Neural cell (in vitro differentiated cells): ENCODE measurements around the gene NPIPB6. TPM values are rescaled to one million over a fixed set of nuclear protein-coding genes. Genes with fewer than 3 reads are reported as not detected.

ENCODE experiments used
- H2AFZ ChIP-seq: fragments of 200-600, 300-800 bp; sonication (generic), shearing (Covaris generic); 2 replicates; pipeline ENCODE4 v1.6.0; 2014; ENCODE audit warnings: low read depth, mild to moderate bottlenecking, antibody characterized with exemption, low read length, moderate library complexity
- H3F3A ChIP-seq: fragments of 200-600 bp; shearing (Covaris generic); 2 replicates; pipeline ENCODE4 v1.6.1; 2016; ENCODE audit warnings: mild to moderate bottlenecking, moderate library complexity, mixed read lengths, antibody characterized with exemption, low read length; ENCODE audit not compliant: insufficient read depth, poor library complexity, severe bottlenecking
- H3K27ac ChIP-seq: fragments of 200-600, 300-800 bp; sonication (generic), shearing (Covaris generic); 2 replicates; pipeline ENCODE4 v1.5.1; 2014; ENCODE audit warnings: mild to moderate bottlenecking, low read length, moderate library complexity
- H3K27me3 ChIP-seq: fragments of 300-800, 200-600 bp; sonication (generic), shearing (Covaris generic); 2 replicates; pipeline ENCODE4 v1.6.0; 2014; ENCODE audit warnings: mild to moderate bottlenecking, low read depth, low read length, moderate library complexity; ENCODE audit not compliant: insufficient read depth
- H3K36me3 ChIP-seq: fragments of 300-800, 200-600 bp; sonication (generic), shearing (Covaris generic); 2 replicates; pipeline ENCODE4 v1.5.1; 2014; ENCODE audit warnings: mild to moderate bottlenecking, antibody characterized with exemption, low read length, moderate library complexity; ENCODE audit not compliant: insufficient read depth
- H3K4me2 ChIP-seq: fragments of 300-800, 200-600 bp; sonication (generic), shearing (Covaris generic); 2 replicates; pipeline ENCODE4 v1.6.0; 2014; ENCODE audit warnings: mild to moderate bottlenecking, low read length
- H3K4me3 ChIP-seq: fragments of 300-800, 200-600 bp; sonication (generic), shearing (Covaris generic); 2 replicates; pipeline ENCODE4 v1.5.1; 2014; ENCODE audit warnings: mild to moderate bottlenecking, low read length, moderate library complexity
- H3K79me2 ChIP-seq: fragments of 200-600 bp; shearing (Covaris generic); replicated peaks from 2 replicates; pipeline ENCODE4 v1.6.0; 2014; ENCODE audit warnings: mild to moderate bottlenecking, low read length, moderate library complexity; ENCODE audit not compliant: insufficient read depth
- H3K9ac ChIP-seq: fragments of 300-800, 200-600 bp; sonication (generic), shearing (Covaris generic); 2 replicates; pipeline ENCODE4 v1.6.1; 2016; ENCODE audit warnings: mild to moderate bottlenecking, low read length, mixed read lengths
- H3K9me2 ChIP-seq: fragments of 200-600 bp; shearing (Covaris generic); 2 replicates; pipeline ENCODE4 v1.6.1; 2016; ENCODE audit warnings: mild to moderate bottlenecking, low read length, mixed read lengths; ENCODE audit not compliant: insufficient read depth
- H3K9me3 ChIP-seq: fragments of 200-600, 300-800 bp; sonication (generic), shearing (Covaris generic); 2 replicates; pipeline ENCODE4 v1.6.1; 2016; ENCODE audit warnings: mild to moderate bottlenecking, mixed run types, low read length, moderate library complexity, mixed read lengths
- H4K20me1 ChIP-seq: fragments of 200-600 bp; shearing (Covaris generic); 2 replicates; pipeline ENCODE4 v1.6.1; 2016; ENCODE audit warnings: mild to moderate bottlenecking, mixed run types; ENCODE audit not compliant: insufficient read depth
- CTCF ChIP-seq: fragments of 450-650 bp; IDR thresholded peaks from 2 replicates; pipeline ENCODE4 v1.5.1; 2014; ENCODE audit warnings: antibody characterized with exemption, mild to moderate bottlenecking, moderate library complexity; ENCODE audit not compliant: poor library complexity, severe bottlenecking
- EP300 ChIP-seq: fragments of 450-650 bp; conservative IDR thresholded peaks from 2 replicates; pipeline ENCODE4 v1.6.1; 2014; ENCODE audit warnings: antibody characterized with exemption, mild to moderate bottlenecking, moderate library complexity; ENCODE audit not compliant: poor library complexity, severe bottlenecking
- EZH2 ChIP-seq: fragments of 200-600, 300-800 bp; shearing (Covaris generic), sonication (generic); IDR thresholded peaks from 2 replicates; pipeline ENCODE4 v1.6.1; 2014; ENCODE audit warnings: antibody characterized with exemption, low read length, borderline replicate concordance, mild to moderate bottlenecking; ENCODE audit not compliant: insufficient read depth, poor library complexity, severe bottlenecking
- MXI1 ChIP-seq: fragments of 450-650 bp; conservative IDR thresholded peaks from 2 replicates; pipeline ENCODE4 v1.6.1; 2014; ENCODE audit warnings: antibody characterized with exemption, mild to moderate bottlenecking; ENCODE audit not compliant: poor library complexity, severe bottlenecking
- POLR2AphosphoS5 ChIP-seq: IDR thresholded peaks from 2 replicates; pipeline ENCODE4 v1.6.1; 2012
- RAD21 ChIP-seq: fragments of 450-650 bp; conservative IDR thresholded peaks from 2 replicates; pipeline ENCODE4 v1.6.1; 2014; ENCODE audit warnings: antibody characterized with exemption, mild to moderate bottlenecking, moderate library complexity
- REST ChIP-seq: IDR thresholded peaks from 2 replicates; pipeline ENCODE4 v1.6.1; 2012; ENCODE audit warnings: borderline replicate concordance
- SMC3 ChIP-seq: fragments of 450-650 bp; conservative IDR thresholded peaks from 2 replicates; pipeline ENCODE4 v1.6.1; 2014; ENCODE audit warnings: antibody characterized with exemption, mild to moderate bottlenecking, moderate library complexity; ENCODE audit not compliant: poor library complexity
- TAF1 ChIP-seq: IDR thresholded peaks from 2 replicates; pipeline ENCODE4 v1.6.1; 2012; ENCODE audit warnings: low read depth
- polyA plus RNA-seq: library from polyadenylated mRNA; depleted of rRNA; stranded (reverse); fragments of >200 nt; gene quantifications from 2 replicates; pipeline ENCODE4 v1.2.3, GENCODE V29; 2014
- small RNA-seq, 3 experiments: library from RNA; depleted of rRNA; stranded (forward); fragments of <200 nt; gene quantifications; one replicate each; pipeline ENCODE3, GENCODE V24; 2012

The NPIPB6 gene
- polyA plus RNA-seq, 1 donor from 2014 or later, result 0.88 TPM

GRCh38 chr16:28293601-28293960, 69.7 kb downstream of the NPIPB6 start:
- peak overlapping the region; percentile 98 for H3K27ac ChIP-seq

GRCh38 chr16:28292731-28293600, 70.3 kb downstream of the NPIPB6 start:
- H3K79me2 ChIP-seq, result peaks cover 59% of the 10 kb centered on the region
- H3K9ac ChIP-seq, result peak overlapping the region; percentile 100
- H2AFZ ChIP-seq, result peak overlapping the region; percentile 51

More at GRCh38 chr16:28293601-28293960, 69.7 kb downstream of the NPIPB6 start:
- Histone ChIP-seq H2AFZ (peak overlapping the region; percentile 51), H3K9me2 (no peaks in the 10 kb centered on the region), H3K9me3 (no peaks in the 10 kb centered on the region), H3K4me3 (peak overlapping the region; percentile 81), H3K36me3 (peaks cover 13% of the 10 kb centered on the region), H3K27me3 (no peaks in the 10 kb centered on the region), H3K79me2 (peaks cover 65% of the 10 kb centered on the region), H3F3A (no peaks in the 10 kb centered on the region), H3K4me2 (peak overlapping the region; percentile 97), H4K20me1 (peaks cover 32% of the 10 kb centered on the region), H3K9ac (peak overlapping the region; percentile 100)
- TF ChIP-seq RAD21 (no peak), TAF1 (peak; percentile 15), SMC3 (peak; percentile 15), CTCF (no peak)

More at GRCh38 chr16:28292731-28293600, 70.3 kb downstream of the NPIPB6 start:
- no peak for TF ChIP-seq RAD21
- no peak for TF ChIP-seq EZH2
- TF ChIP-seq POLR2AphosphoS5, result peak; percentile 87
- peak; percentile 87 for TF ChIP-seq REST
- peak; percentile 19 for TF ChIP-seq MXI1
- peak; percentile 35 for TF ChIP-seq EP300
- peak; percentile 69 for TF ChIP-seq TAF1
- TF ChIP-seq SMC3, result peak; percentile 1
- Histone ChIP-seq H3K36me3 (peaks cover 12% of the 10 kb centered on the region), H3K27ac (peak overlapping the region; percentile 98), H3K4me3 (peak overlapping the region; percentile 81), H3K9me3 (no peaks in the 10 kb centered on the region), H3K9me2 (no peaks in the 10 kb centered on the region), H4K20me1 (peaks cover 26% of the 10 kb centered on the region), H3F3A (no peaks in the 10 kb centered on the region), H3K27me3 (no peaks in the 10 kb centered on the region), H3K4me2 (peak overlapping the region; percentile 97)

Small RNA genes lying within 50 kb of the gene (small RNA-seq; reads per million reads assigned to genes)
- gene AC138904.2 (0 reads per million in 3 experiments), gene MIR6862-1 (0 reads per million in 3 experiments)

Other genes with a start within 250 kb of the NPIPB6 start
- 104 and 127 TPM in 2 replicates for gene XPO6, start 151.5 kb downstream of the NPIPB6 start, polyA plus RNA-seq
- gene SBK1, start 71.0 kb downstream of the NPIPB6 start, polyA plus RNA-seq, result 18.2 and 27.4 TPM in 2 replicates
- 22.3 and 35.4 TPM in 2 replicates for gene EIF3CL, start 40.3 kb upstream of the NPIPB6 start, polyA plus RNA-seq
- 0.32 and 0.85 TPM in 2 replicates for gene NPIPB7, start 108.8 kb upstream of the NPIPB6 start, polyA plus RNA-seq
- gene CLN3, start 128.6 kb upstream of the NPIPB6 start, polyA plus RNA-seq, result 32.2 and 37.0 TPM in 2 replicates
- 0.06 TPM in 1 of 2 replicates, not detected in the other for gene APOBR, start 131.1 kb upstream of the NPIPB6 start, polyA plus RNA-seq
- not detected in 2 replicates for gene IL27, start 143.3 kb upstream of the NPIPB6 start, polyA plus RNA-seq
- gene NUPR1, start 175.5 kb upstream of the NPIPB6 start, polyA plus RNA-seq, result not detected in 2 replicates
- gene SGF29, start 190.4 kb upstream of the NPIPB6 start, polyA plus RNA-seq, result 25.5 and 32.8 TPM in 2 replicates
- gene SULT1A2, start 233.5 kb upstream of the NPIPB6 start, polyA plus RNA-seq, result not detected in 2 replicates
- not detected in 2 replicates for gene SULT1A1, start 246.5 kb upstream of the NPIPB6 start, polyA plus RNA-seq